SK-N-MC (cell line): ENCODE data around the gene HDAC4.

Source experiments
- EZH2 ChIP-seq: fragments of 200-600 bp; sonication (generic); IDR thresholded peaks from one replicate; pipeline ENCODE4 v1.6.1; 2017; ENCODE audit warnings: antibody characterized with exemption
- FOXP2 ChIP-seq: optimal IDR thresholded peaks from 2 replicates; pipeline ENCODE3; 2011; ENCODE audit warnings: mild to moderate bottlenecking, moderate library complexity; ENCODE audit not compliant: insufficient read depth; ENCODE audit errors: extremely low read length, control extremely low read depth
- POLR2AphosphoS5 ChIP-seq: IDR thresholded peaks from 2 replicates; pipeline ENCODE4 v1.6.1; 2012; ENCODE audit warnings: mild to moderate bottlenecking, low read depth, low read length, borderline replicate concordance

- TF ChIP-seq EZH2 (no peak), POLR2AphosphoS5 (no peak), FOXP2 (no peak)
Measured at GRCh38 chr2:239156516-239157265, 244.1 kb downstream of the HDAC4 start.
